LNCAP (cell line): Measurements from ENCODE around the gene TM4SF5.

Experiments
- CTCF ChIP-seq: fragments of 450-650 bp; IDR thresholded peaks from 2 replicates; pipeline ENCODE4 v1.5.1; 2017; ENCODE audit warnings: mild to moderate bottlenecking

Gene TM4SF5

DNA sequence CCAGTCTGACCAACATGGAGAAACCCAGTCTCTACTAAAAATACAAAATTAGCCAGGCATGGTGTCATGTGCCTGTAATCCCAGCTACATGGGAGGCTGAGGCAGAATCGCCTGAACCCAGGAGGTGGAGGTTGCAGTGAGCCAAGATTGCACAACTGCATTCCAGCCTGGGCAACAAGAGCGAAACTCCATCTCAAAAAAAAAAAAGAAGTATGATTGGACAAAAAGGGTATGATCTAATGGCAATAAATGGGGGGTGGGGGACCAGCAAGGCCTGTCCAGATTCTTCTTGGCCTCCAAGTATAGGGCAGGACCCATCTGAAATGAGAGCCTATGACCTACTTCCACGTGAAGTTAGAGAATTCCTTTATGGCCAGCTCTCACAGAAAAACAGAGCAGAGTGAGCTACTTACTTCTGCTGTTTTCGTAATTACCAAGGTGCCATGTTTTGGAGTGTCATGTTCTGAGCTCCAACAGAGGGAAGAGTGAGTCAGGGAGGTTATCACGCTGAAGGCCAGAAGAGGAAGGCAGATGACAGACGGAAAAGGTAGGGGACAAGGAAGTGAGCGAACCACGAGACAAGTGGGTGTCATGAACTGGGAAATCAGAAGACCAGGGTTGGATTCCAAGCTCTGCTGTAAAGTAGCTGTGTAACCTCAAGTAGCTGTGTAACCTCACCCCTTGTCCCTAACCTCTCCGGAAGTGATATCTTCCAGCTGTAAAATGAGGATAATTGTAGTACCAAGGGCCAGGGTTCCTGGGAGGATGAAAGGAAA, 35.6 kb upstream of the TM4SF5 start:
- no peak for TF ChIP-seq CTCF

- no peak for TF ChIP-seq CTCF
Measured at GRCh38 chr17:4738136-4739121, 33.3 kb upstream of the TM4SF5 start.

- TF ChIP-seq CTCF: no peak
Measured at GRCh38 chr17:4739122-4740024, 32.3 kb upstream of the TM4SF5 start, which contains the start of the genes CXCL16 and ZMYND15. CXCL16 (minus strand) TSS chr17:4739928; CDS start chr17:4739339, 589 bp downstream. ZMYND15 (plus strand) TSS chr17:4739833; CDS start chr17:4740549, 716 bp downstream.

- TF ChIP-seq CTCF: no peak
Measured at GRCh38 chr17:4740025-4740351, 31.7 kb upstream of the TM4SF5 start.

- no peak for TF ChIP-seq CTCF
Measured at GRCh38 chr17:4740584-4740983, 31.1 kb upstream of the TM4SF5 start.

DNA sequence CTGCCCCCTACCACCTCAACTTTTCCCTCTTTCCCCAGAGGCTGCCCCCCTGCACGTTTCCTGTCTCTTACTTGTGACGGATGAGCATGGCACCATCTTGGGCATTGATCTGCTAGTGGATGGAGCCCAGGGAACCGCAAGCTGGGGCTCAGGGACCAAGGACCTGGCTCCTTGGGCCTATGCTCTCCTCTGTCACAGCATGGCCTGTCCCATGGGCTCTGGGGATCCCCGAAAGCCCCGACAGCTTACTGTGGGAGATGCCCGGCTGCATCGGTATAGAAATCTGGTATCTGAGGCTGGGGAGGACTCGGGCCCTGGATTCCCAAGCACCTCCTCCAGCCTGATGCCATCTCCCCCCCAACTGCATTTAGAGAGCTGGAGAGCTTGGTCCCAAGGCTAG, 30.1 kb upstream of the TM4SF5 start:
- TF ChIP-seq CTCF: no peak

GRCh38 chr17:4742133-4742532, 29.6 kb upstream of the TM4SF5 start:
- no peak for TF ChIP-seq CTCF
